Glutamatergic neuron (in vitro differentiated cells): ENCODE results near the gene PLEK. TPM values are rescaled to one million over a fixed set of nuclear protein-coding genes. Genes with fewer than 3 reads are reported as not detected.
A peak's percentile ranks its signal among the peaks of the same experiment; 100 is the strongest.
"Not testable (repeated sequence)": the region's sequence is repeated elsewhere in the genome, so short reads cannot be mapped to it uniquely, and the experiment has no call there.

Source experiments
- DNase-seq: peaks from one replicate; pipeline ENCODE4 v3.0.0; 2022
- H3K27ac Mint-ChIP-seq: one replicate; pipeline ENCODE4 v1.8.0; 2020; ENCODE audit warnings: mild to moderate bottlenecking, mixed read lengths, inconsistent platforms; ENCODE audit not compliant: unreplicated experiment
- H3K27me3 Mint-ChIP-seq: one replicate; pipeline ENCODE4 v1.8.0; 2020; ENCODE audit warnings: mild to moderate bottlenecking, moderate library complexity, mixed read lengths, inconsistent platforms; ENCODE audit not compliant: unreplicated experiment
- H3K36me3 Mint-ChIP-seq: one replicate; pipeline ENCODE4 v1.8.0; 2020; ENCODE audit warnings: mild to moderate bottlenecking, mixed read lengths, inconsistent platforms; ENCODE audit not compliant: unreplicated experiment
- H3K4me1 Mint-ChIP-seq: one replicate; pipeline ENCODE4 v1.8.0; 2020; ENCODE audit warnings: mild to moderate bottlenecking, low read depth, mixed read lengths, inconsistent platforms; ENCODE audit not compliant: unreplicated experiment
- H3K4me3 Mint-ChIP-seq: one replicate; pipeline ENCODE4 v1.8.0; 2020; ENCODE audit warnings: mild to moderate bottlenecking, mixed read lengths, inconsistent platforms; ENCODE audit not compliant: unreplicated experiment
- H3K9me3 Mint-ChIP-seq: one replicate; pipeline ENCODE4 v1.8.0; 2020; ENCODE audit warnings: mild to moderate bottlenecking, moderate library complexity, mixed read lengths, inconsistent platforms; ENCODE audit not compliant: unreplicated experiment
- CTCF ChIP-seq: fragments of 200-600 bp; sonication (generic); IDR thresholded peaks from one replicate; pipeline ENCODE4 v1.5.0; 2021; ENCODE audit not compliant: partially characterized antibody, unreplicated experiment
- total RNA-seq: library from RNA; stranded (reverse); fragmentation: NEBNext Ultra II Directional; extraction: Animal tissue kit (Norgen Biotek cat#: 25700); gene quantifications from one replicate; pipeline ENCODE4 v1.2.1, GENCODE V29; 2021; ENCODE audit not compliant: unreplicated experiment

The PLEK gene
- total RNA-seq, 1 donor from 2014 or later = not detected

GRCh38 chr2:68435615-68436014 lies 70.5 kb downstream of the PLEK start:
- Mint-ChIP-seq H3K4me3 (no peak overlapping the region), H3K27me3 (no peaks in the 10 kb centered on the region), H3K27ac (no peak overlapping the region), H3K9me3 (peaks cover 2% of the 10 kb centered on the region), H3K36me3 (no peaks in the 10 kb centered on the region), H3K4me1 (peaks cover 7% of the 10 kb centered on the region)
- DNase-seq = no peak
- TF ChIP-seq CTCF = no peak

GRCh38 chr2:68436270-68436669 lies 71.2 kb downstream of the PLEK start:
- Mint-ChIP-seq H3K9me3 (peaks cover 2% of the 10 kb centered on the region), H3K36me3 (no peaks in the 10 kb centered on the region), H3K27me3 (no peaks in the 10 kb centered on the region), H3K4me3 (no peak overlapping the region), H3K27ac (no peak overlapping the region), H3K4me1 (peaks cover 7% of the 10 kb centered on the region)
- TF ChIP-seq CTCF = no peak
- no peak for DNase-seq

- H3K9me3 Mint-ChIP-seq = peaks cover 2% of the 10 kb centered on the region
- no peak for DNase-seq
- no peak overlapping the region for H3K4me3 Mint-ChIP-seq
- peaks cover 7% of the 10 kb centered on the region for H3K4me1 Mint-ChIP-seq
- no peaks in the 10 kb centered on the region for H3K27me3 Mint-ChIP-seq
- no peak overlapping the region for H3K27ac Mint-ChIP-seq
- no peak for TF ChIP-seq CTCF
- no peaks in the 10 kb centered on the region for H3K36me3 Mint-ChIP-seq
Measured at GRCh38 chr2:68438455-68439303, 73.6 kb downstream of the PLEK start.

- DNase-seq = peak; percentile 79
- Mint-ChIP-seq H3K36me3 (no peaks in the 10 kb centered on the region), H3K4me1 (peaks cover 4% of the 10 kb centered on the region), H3K9me3 (no peaks in the 10 kb centered on the region), H3K4me3 (no peak overlapping the region), H3K27ac (no peak overlapping the region), H3K27me3 (no peaks in the 10 kb centered on the region)
- peak; percentile 97 for TF ChIP-seq CTCF
Measured at GRCh38 chr2:68441179-68441993, 76.3 kb downstream of the PLEK start.

- no peak overlapping the region for H3K27ac Mint-ChIP-seq
- H3K27me3 Mint-ChIP-seq = peaks cover under 1% of the 10 kb centered on the region
- peak; percentile 28 for TF ChIP-seq CTCF
- no peak for DNase-seq
- H3K4me3 Mint-ChIP-seq = no peak overlapping the region
- no peaks in the 10 kb centered on the region for H3K9me3 Mint-ChIP-seq
- no peaks in the 10 kb centered on the region for H3K4me1 Mint-ChIP-seq
- no peaks in the 10 kb centered on the region for H3K36me3 Mint-ChIP-seq
Measured at GRCh38 chr2:68441994-68442322, 76.9 kb downstream of the PLEK start.

GRCh38 chr2:68446425-68446824 lies 81.3 kb downstream of the PLEK start:
- DNase-seq, H3K27me3 Mint-ChIP-seq, H3K27ac Mint-ChIP-seq, H3K4me1 Mint-ChIP-seq, H3K36me3 Mint-ChIP-seq, H3K9me3 Mint-ChIP-seq, H3K4me3 Mint-ChIP-seq: not testable (repeated sequence)
